Measurements from ENCODE around the gene MYO10. TPM values are rescaled to one million over a fixed set of nuclear protein-coding genes. Genes with fewer than 3 reads are reported as not detected.

MYO10 gene
- total and polyA plus RNA-seq, 2 experiments from 2014 or later: 119 to 276 TPM

DNA sequence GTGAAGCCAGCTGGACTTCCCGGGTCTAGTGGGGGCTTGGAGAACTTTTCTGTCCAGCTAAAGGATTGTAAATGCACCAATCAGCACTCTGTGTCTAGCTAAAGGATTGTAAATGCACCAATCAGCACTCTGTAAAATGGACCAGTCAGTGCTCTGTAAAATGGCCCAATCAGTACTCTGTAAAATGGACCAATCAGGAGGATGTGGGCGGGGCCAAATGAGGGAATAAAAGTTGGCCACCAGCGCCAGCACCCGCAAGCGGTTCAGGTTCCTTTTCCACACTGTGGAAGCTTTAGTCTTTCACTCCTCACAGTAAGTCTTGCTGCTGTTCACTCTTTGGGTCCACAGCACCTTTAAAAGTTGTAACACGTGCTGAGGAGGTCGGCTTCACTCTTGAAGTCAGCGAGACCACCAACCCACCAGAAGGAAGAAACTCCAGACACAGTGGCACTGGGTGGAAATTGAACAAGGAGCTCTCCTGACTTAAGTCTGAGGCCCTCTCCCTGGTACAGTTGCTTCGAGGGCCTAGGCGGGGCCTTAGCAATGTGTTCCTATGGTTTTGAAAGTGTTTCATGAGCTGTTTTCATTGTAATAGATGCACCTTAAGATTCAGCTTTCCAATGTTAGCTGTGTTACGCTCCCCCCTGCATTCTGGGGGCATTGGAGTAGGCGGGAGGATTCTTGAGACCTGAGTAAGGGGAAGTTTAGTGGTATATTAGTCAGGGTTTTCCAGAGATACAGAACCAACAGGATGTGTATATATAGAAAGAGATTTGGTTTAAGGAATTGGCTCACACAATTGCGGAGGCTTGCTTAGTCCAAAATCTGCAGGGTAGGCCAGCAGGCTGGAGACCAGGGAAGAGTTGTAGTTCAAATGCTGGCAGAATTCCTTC lies 21.5 kb upstream of the MYO10 start (continued):
- TF ChIP-seq, protein P1, sequence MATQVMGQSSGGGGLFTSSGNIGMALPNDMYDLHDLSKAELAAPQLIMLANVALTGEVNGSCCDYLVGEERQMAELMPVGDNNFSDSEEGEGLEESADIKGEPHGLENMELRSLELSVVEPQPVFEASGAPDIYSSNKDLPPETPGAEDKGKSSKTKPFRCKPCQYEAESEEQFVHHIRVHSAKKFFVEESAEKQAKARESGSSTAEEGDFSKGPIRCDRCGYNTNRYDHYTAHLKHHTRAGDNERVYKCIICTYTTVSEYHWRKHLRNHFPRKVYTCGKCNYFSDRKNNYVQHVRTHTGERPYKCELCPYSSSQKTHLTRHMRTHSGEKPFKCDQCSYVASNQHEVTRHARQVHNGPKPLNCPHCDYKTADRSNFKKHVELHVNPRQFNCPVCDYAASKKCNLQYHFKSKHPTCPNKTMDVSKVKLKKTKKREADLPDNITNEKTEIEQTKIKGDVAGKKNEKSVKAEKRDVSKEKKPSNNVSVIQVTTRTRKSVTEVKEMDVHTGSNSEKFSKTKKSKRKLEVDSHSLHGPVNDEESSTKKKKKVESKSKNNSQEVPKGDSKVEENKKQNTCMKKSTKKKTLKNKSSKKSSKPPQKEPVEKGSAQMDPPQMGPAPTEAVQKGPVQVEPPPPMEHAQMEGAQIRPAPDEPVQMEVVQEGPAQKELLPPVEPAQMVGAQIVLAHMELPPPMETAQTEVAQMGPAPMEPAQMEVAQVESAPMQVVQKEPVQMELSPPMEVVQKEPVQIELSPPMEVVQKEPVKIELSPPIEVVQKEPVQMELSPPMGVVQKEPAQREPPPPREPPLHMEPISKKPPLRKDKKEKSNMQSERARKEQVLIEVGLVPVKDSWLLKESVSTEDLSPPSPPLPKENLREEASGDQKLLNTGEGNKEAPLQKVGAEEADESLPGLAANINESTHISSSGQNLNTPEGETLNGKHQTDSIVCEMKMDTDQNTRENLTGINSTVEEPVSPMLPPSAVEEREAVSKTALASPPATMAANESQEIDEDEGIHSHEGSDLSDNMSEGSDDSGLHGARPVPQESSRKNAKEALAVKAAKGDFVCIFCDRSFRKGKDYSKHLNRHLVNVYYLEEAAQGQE (IDR thresholded peaks at IDR 0.05; ENCODE audit: unreplicated experiment): no peak
- TF ChIP-seq JUNB (IDR thresholded peaks at IDR 0.05; ENCODE audit: unreplicated experiment) (no peak), ETS1 (IDR thresholded peaks at IDR 0.05) (no peak), ZNF331 (CRISPR knock-in tag; IDR thresholded peaks at IDR 0.05; ENCODE audit: low read depth) (no peak), CREB1 (CRISPR knock-in tag; IDR thresholded peaks at IDR 0.05; ENCODE audit: low read depth) (no peak)

- H3K9me3 Mint-ChIP-seq: peaks cover 3% of the 10 kb centered on the region; the same call in 2 of the 3 replicates
- Histone ChIP-seq H3K4me1 (ENCODE audit: insufficient read depth) (no peaks in the 10 kb centered on the region), H3K27me3 (ENCODE audit: insufficient read depth) (no peaks in the 10 kb centered on the region), H4K20me1 (replicated peaks; ENCODE audit: insufficient read depth) (no peaks in the 10 kb centered on the region), H3K27ac (ENCODE audit: low read depth) (no peak overlapping the region), H3K79me2 (replicated peaks; ENCODE audit: insufficient read depth) (no peaks in the 10 kb centered on the region), H3K4me3 (no peak overlapping the region), H3K36me3 (ENCODE audit: insufficient read depth) (no peaks in the 10 kb centered on the region), H3K4me2 (no peak overlapping the region), H2AFZ (no peak overlapping the region), H3F3A (replicated peaks; ENCODE audit: low read depth) (no peaks in the 10 kb centered on the region), H3K9me2 (ENCODE audit: insufficient read depth) (no peaks in the 10 kb centered on the region)
- DNase-seq (ENCODE audit: low spot score): no peak
- no peak for ATAC-seq
- peaks cover 4% of the 10 kb centered on the region for H3K27me3 Mint-ChIP-seq (ENCODE audit: insufficient read depth, low read depth, poor library complexity)
- H3K27ac Mint-ChIP-seq: no peak overlapping the region
- no peaks in the 10 kb centered on the region for H3K36me3 Mint-ChIP-seq (ENCODE audit: low read depth)
- no peak overlapping the region for H3K4me3 Mint-ChIP-seq
- peaks cover 3% of the 10 kb centered on the region; the same call in 2 of the 3 replicates for H3K4me1 Mint-ChIP-seq
- no peak for TF ChIP-seq ETS1 (IDR thresholded peaks at IDR 0.05)
- no peak for TF ChIP-seq EZH2 (IDR thresholded peaks at IDR 0.05; ENCODE audit: low read depth, unreplicated experiment)
- TF ChIP-seq, protein P1 (IDR thresholded peaks at IDR 0.05; ENCODE audit: unreplicated experiment): no peak
These were observed 17.6 kb upstream of the MYO10 start for GRCh38 chr5:16953729-16954128.

Data from GM23338 (cell line).